GM13977 (cell line): ENCODE results near the gene TRIM6.

Source experiments
- DNase-seq: peaks from one replicate; pipeline ENCODE4 v3.0.0; 2012; ENCODE audit warnings: low spot score
- in situ Hi-C: fragments of 300-500 bp; cut with MboI; formaldehyde crosslinking; loops from one replicate; pipeline ENCODE4 v1.12.0; 2022; ENCODE audit warnings: low sequenced_read_pairs, low pct_unique_long_range_greater_than_20kb, mixed read lengths, inconsistent platforms; ENCODE audit not compliant: unreplicated experiment
- TF ChIP-seq, protein P1 (sequence below): IDR thresholded peaks from 2 replicates; pipeline ENCODE4 v1.5.1; 2012; ENCODE audit warnings: mild to moderate bottlenecking, control low read depth; ENCODE audit not compliant: insufficient read depth; ENCODE audit errors: extremely low read depth, missing control alignments

TRIM6 gene

DNA sequence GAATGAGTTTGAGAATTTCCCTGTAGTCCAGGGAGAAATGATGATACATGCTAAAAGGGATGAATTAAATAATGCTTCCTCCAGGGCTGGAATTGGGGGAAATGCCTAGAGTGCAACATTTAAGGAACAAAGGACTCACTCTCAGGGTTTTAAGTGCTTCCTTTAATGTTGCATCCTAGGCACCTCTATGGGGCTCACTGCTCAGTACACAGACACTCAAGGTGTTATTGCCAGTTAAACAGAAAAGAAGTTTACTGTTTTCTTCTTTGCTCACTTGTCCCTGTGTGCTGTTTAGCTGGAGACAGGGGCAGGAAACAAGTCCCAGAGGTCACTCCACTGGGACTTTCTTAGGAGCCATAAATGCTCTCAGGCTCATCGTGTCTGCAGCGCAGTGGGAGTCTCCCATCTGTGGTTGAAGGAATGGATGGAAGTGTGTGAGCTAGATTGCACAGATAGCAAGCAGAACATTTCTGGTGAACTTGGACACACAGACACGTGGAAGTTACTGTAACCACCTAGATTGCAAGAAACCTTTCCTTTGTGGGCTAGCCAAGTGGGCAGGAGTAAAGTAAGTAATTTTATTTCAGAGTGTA is 39.7 kb upstream of the TRIM6 start:
- in situ Hi-C loops, result no loop called here
- TF ChIP-seq, protein P1, sequence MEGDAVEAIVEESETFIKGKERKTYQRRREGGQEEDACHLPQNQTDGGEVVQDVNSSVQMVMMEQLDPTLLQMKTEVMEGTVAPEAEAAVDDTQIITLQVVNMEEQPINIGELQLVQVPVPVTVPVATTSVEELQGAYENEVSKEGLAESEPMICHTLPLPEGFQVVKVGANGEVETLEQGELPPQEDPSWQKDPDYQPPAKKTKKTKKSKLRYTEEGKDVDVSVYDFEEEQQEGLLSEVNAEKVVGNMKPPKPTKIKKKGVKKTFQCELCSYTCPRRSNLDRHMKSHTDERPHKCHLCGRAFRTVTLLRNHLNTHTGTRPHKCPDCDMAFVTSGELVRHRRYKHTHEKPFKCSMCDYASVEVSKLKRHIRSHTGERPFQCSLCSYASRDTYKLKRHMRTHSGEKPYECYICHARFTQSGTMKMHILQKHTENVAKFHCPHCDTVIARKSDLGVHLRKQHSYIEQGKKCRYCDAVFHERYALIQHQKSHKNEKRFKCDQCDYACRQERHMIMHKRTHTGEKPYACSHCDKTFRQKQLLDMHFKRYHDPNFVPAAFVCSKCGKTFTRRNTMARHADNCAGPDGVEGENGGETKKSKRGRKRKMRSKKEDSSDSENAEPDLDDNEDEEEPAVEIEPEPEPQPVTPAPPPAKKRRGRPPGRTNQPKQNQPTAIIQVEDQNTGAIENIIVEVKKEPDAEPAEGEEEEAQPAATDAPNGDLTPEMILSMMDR, result no peak
- DNase-seq, result no peak

DNA sequence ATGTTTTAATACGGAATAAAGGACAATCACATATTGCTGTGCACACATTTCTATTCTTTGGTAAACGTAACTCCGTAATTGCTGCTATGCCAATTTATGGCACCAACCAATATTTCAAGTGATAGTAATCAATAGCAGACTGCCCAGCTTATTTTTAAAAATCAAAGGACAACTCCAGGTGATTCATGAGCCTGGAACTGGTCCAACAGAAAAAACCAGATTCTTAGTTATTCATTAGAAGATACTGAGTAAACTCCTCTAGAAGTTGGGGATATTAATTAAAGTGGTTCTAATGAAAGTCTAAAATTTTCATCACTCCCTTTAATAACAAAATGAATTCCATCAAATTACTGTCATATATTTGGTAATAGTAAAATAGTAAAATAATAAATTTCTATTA is 38.7 kb upstream of the TRIM6 start:
- in situ Hi-C loops, result no loop called here
- no peak for DNase-seq
- TF ChIP-seq, protein P1, result no peak

DNA sequence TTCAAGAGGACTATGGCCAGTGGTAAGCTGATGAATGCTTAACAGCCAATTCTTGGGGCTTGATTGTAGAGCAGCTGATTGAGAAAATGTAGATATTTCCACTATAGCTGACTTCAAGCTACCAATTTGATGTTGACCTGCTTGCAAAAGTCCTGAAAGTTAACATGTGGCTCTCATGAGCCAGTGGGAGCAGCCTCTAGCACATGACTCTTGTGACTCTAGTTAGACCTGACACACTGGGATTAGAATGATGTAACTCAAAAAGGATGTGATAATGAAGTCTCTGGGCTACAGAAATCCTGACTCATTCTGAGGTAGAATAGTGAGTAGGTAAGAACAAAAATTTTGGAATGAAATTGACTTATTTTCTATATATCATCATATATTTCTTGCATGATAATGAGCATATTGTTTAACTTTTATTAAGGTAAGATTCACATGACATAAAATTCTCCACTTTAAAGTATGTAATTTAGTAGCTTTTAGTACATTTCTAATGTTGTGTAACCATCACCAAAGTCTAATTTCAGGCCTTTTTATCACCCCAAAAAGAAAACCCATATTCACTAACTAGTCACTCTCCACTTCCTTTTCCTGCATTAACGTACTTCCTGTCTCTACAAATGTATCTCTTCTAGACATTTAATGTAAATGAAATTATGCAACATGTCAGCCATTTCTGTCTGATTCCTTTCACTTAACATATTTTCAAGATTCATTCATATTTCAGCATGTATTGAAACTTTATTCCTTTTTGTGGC is 32.0 kb upstream of the TRIM6 start:
- in situ Hi-C loops, result no loop called here
- no peak for DNase-seq
- TF ChIP-seq, protein P1, result no peak

DNA sequence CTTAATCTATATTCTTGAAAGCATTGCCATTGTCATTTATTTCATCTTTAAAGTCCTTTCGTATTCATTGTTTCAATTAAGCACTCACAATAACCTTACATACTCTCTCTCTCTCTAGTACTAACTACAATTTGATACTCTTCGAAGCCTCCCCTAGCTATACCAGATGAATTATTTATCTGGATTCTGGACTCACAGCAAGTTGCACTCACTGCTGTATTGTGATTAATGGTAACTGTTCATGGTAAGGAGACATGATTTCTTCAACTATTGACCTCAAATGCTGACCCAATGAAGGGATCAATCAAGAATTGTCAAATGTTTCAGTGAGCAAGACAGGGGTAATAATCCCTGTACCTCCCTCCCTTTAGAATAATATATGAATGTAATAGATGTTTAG is 21.8 kb upstream of the TRIM6 start:
- in situ Hi-C loops, result no loop called here
- TF ChIP-seq, protein P1, result no peak
- DNase-seq, result no peak

DNA sequence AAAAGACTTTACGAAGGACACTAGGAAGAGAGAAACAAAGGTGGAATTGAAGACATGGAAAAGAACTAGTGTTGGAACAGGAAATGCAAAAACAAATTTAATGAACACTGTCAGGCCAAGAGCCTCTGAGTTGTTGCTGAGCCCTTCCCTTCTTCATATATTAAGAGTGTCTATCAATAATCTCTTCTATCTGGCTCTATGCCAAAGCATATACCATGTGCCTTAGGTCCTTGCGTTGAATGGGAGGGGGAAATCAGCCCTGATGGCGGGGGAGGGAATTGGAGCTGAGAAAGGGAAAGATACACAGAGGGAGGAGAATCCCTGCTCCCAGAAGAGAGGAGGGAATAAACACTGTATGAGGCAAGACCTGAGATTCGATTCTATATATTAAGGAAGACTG is 21.3 kb upstream of the TRIM6 start:
- no peak for DNase-seq
- TF ChIP-seq, protein P1, result no peak
- in situ Hi-C loops, result no loop called here

DNA sequence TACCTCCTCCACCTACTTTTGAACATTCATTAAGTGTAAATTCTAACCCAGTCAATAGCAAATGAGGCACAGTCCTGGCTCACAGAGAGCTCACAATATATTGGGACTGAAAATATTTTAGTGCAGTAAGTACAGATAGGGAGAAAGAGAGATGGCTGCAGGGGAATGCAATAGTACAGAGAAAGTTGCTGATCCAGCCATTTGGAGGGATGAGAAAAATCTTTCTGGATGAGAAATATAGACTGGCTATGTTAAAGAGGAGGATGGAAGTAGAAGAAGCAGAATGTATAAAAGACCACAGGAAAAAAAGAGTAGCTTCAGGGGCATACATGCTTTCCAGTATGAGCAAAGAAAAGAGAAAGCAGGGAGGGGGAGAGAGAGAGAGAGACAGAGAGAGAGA is 19.3 kb upstream of the TRIM6 start:
- DNase-seq, result no peak
- TF ChIP-seq, protein P1, result no peak
- in situ Hi-C loops, result no loop called here
